ENCODE data around the gene C1QL4. TPM values are rescaled to one million over a fixed set of nuclear protein-coding genes. Genes with fewer than 3 reads are reported as not detected.

C1QL4 gene
- polyA plus RNA-seq, 2 of the 4 experiments (the other 2 are of a cell fraction), result 1.5 to 2.8 TPM

- 84% methylated on average over 14 of the region's 14 CpGs for WGBS (ENCODE audit: missing lambda C conversion rate)
- POLR2A ChIA-PET, result interaction anchor here (1.2 to 2.8 kb wide), 2 partner anchors 19 to 74 kb away, joined by 4 to 17 read pairs; partner anchors contain the start of gene TROAP
- no peak for ATAC-seq
These were observed 4.2 kb upstream of the C1QL4 start for GRCh38 chr12:49340971-49341776.

More at GRCh38 chr12:49340971-49341776, 4.2 kb upstream of the C1QL4 start:
- Histone ChIP-seq H3K4me3 (no peak overlapping the region), H3K27ac (no peak overlapping the region), H3K4me1 (peaks cover 32% of the 10 kb centered on the region), H3K9me3 (no peaks in the 10 kb centered on the region), H3K4me2 (no peak overlapping the region)
- FAIRE-seq (no peak), DNase-seq (ENCODE audit: low read depth in 1 of 2, low spot score in 1 of 2) (no peak)
- CTCF ChIA-PET, result interaction anchor here (1.0 to 4.0 kb wide), 35 partner anchors 10 to 315 kb away, joined by 3 to 164 read pairs (median 7); partner anchors contain the start of genes PRPH and TROAP
- TF ChIP-seq REST (IDR thresholded peaks at IDR 0.05), result no peak
- TF ChIP-seq HEYL (CRISPR knock-in tag; IDR thresholded peaks at IDR 0.05), result no peak
- TF ChIP-seq MAX (IDR thresholded peaks at IDR 0.05), result no peak
- TF ChIP-seq KDM5A (IDR thresholded peaks at IDR 0.05), result no peak
- no peak for TF ChIP-seq EHMT2 (IDR thresholded peaks at IDR 0.05; ENCODE audit: low read depth)
- TF ChIP-seq BCL3 (IDR thresholded peaks at IDR 0.05), result no peak
- TF ChIP-seq CTCF (IDR thresholded peaks at IDR 0.05), result no peak
- TF ChIP-seq GATA3 (IDR thresholded peaks at IDR 0.05; ENCODE audit: borderline replicate concordance), result no peak
- no peak for TF ChIP-seq FOSB (CRISPR knock-in tag; IDR thresholded peaks at IDR 0.05)
- no peak for TF ChIP-seq CBX2 (IDR thresholded peaks at IDR 0.05; ENCODE audit: borderline replicate concordance, low read depth)
- TF ChIP-seq POLR2A (IDR thresholded peaks at IDR 0.05; ENCODE audit: low read length), result no peak
